ENCODE results near the gene SLA2. TPM values are rescaled to one million over a fixed set of nuclear protein-coding genes. Genes with fewer than 3 reads are reported as not detected.
A peak's percentile ranks its signal among the peaks of the same experiment; 100 is the strongest.

Gene SLA2
- total RNA-seq, 4 donors from 2014 or later, result 0.23 to 0.52 (median 0.52) TPM; not detected in 1

- peak in 1 of 2 donors; percentile 90 for DNase-seq (ENCODE audit: low spot score in 2 of 2)
These were observed 72.1 kb downstream of the SLA2 start for GRCh38 chr20:36573798-36574365.

GRCh38 chr20:36573103-36573797 is 72.7 kb downstream of the SLA2 start, which contains the start of gene TGIF2:
Gene TGIF2, plus strand, starts transcription at chr20:36573597. Its CDS starts 5,178 bp downstream, at chr20:36578775.
- DNase-seq (ENCODE audit: low spot score in 2 of 2), result peak; percentile 55 to 95
- TF ChIP-seq POLR2A (IDR thresholded peaks at IDR 0.05), result no peak
- no peak for TF ChIP-seq CTCF (IDR thresholded peaks at IDR 0.05)
- intact Hi-C loops (cut with DNase I; ENCODE audit: low total_unique reads), result no loop called here
- H3K4me3 ChIP-seq (ENCODE audit: low read depth, poor library complexity, severe bottlenecking), result peak within 1 kb of the TSS; percentile 68
- 7 to 10% methylated on average over 12 to 63 of the region's 80 CpGs for WGBS, 2 donors

More at GRCh38 chr20:36573798-36574365, 72.1 kb downstream of the SLA2 start:
- 1 to 4% methylated on average over 18 to 20 of the region's 53 CpGs for WGBS, 2 donors
- intact Hi-C loops (cut with DNase I; ENCODE audit: low total_unique reads), result no loop called here
- peak overlapping the region; percentile 68 for H3K4me3 ChIP-seq (ENCODE audit: low read depth, poor library complexity, severe bottlenecking)
- TF ChIP-seq POLR2A (IDR thresholded peaks at IDR 0.05) (no peak), CTCF (IDR thresholded peaks at IDR 0.05) (no peak)

GRCh38 chr20:36572701-36573102 is 73.3 kb downstream of the SLA2 start:
- DNase-seq (ENCODE audit: low spot score in 2 of 2), result peak in 1 of 2 donors; percentile 87
- TF ChIP-seq CTCF (IDR thresholded peaks at IDR 0.05) (no peak), POLR2A (IDR thresholded peaks at IDR 0.05) (no peak)
- intact Hi-C loops (cut with DNase I; ENCODE audit: low total_unique reads), result no loop called here
- WGBS, 2 donors, result 14 to 23% methylated on average over 20 of the region's 20 CpGs
- no peak overlapping the region for H3K4me3 ChIP-seq (ENCODE audit: low read depth, poor library complexity, severe bottlenecking)

- intact Hi-C loops (cut with DNase I; ENCODE audit: low total_unique reads), result no loop called here
- no peak overlapping the region for H3K4me3 ChIP-seq (ENCODE audit: low read depth, poor library complexity, severe bottlenecking)
- TF ChIP-seq CTCF (IDR thresholded peaks at IDR 0.05) (no peak), POLR2A (IDR thresholded peaks at IDR 0.05) (no peak)
- DNase-seq (ENCODE audit: low spot score in 2 of 2), result no peak
- WGBS, 2 donors, result 69 to 77% methylated on average over 17 of the region's 17 CpGs
These were observed 74.2 kb downstream of the SLA2 start for GRCh38 chr20:36571564-36572504.

GRCh38 chr20:36569847-36570429 is 76.1 kb downstream of the SLA2 start:
- 48 to 55% methylated on average over 7 of the region's 7 CpGs for WGBS, 2 donors

More at GRCh38 chr20:36569847-36570429, 76.1 kb downstream of the SLA2 start:
- no peak for TF ChIP-seq CTCF (IDR thresholded peaks at IDR 0.05)
- no peak for TF ChIP-seq POLR2A (IDR thresholded peaks at IDR 0.05)
- intact Hi-C loops (cut with DNase I; ENCODE audit: low total_unique reads), result no loop called here
- no peak overlapping the region for H3K4me3 ChIP-seq (ENCODE audit: low read depth, poor library complexity, severe bottlenecking)
- no peak for DNase-seq (ENCODE audit: low spot score in 2 of 2)
